GM21390 (cell line): Measurements from ENCODE around the gene SLC8A3.

Source experiments
- ATAC-seq: cut with Tn5 transposase; IDR thresholded peaks from one replicate; pipeline ENCODE4 v1.9.1; 2021; ENCODE audit not compliant: unreplicated experiment

Gene SLC8A3

DNA sequence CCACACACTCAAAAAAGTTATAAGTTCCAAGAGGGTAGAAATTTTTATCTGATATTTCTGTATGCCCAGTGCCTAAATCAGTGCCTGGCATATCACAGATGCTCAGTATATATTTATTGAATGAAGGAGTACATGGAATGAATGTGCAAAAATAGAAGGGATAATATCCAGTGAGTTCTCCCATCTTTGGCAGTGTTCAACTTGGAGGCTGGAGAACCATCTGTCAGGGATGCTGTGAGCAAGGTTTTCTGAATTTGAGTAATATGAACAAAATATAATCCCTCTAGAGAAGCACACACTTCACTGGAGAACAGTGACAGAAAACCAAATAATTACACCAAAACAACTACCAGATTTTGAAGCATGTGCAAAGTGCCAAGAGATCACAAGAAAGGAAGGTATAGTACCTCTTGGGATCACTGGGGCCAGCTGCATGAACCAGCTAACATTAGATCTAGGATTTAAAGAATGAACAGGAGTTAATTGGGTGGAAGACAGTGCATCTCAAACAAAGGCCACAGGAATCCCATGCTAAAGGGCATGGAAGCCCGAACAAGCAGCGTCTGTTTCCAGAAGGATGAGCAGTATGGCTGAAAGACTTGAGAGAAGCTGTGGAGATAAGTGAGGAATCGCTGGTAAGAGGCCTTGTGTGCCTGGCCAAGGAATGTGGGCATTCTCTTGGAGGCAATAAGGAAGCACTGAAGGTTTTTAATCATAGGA is 11.5 kb downstream of the SLC8A3 start:
- no peak for ATAC-seq

DNA sequence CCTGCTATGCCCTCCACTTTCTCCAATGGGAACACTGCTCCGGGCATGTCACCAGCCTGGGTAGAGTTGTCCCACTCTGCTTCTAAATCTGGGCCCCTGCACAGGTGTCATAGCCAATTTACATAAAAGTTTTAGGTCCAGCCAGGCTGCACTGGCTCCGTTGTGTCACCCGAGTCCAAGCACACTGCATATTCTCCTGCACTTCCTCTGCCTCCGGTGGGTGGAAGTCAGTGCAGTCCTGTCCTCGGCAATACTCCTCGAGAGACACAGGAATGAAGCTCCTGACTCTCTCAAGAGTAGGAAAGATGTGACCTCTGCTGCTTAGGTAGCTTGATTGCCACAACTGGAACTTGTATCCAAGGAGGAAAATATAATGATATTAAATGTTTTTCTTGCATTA is 15.2 kb downstream of the SLC8A3 start:
- no peak for ATAC-seq

DNA sequence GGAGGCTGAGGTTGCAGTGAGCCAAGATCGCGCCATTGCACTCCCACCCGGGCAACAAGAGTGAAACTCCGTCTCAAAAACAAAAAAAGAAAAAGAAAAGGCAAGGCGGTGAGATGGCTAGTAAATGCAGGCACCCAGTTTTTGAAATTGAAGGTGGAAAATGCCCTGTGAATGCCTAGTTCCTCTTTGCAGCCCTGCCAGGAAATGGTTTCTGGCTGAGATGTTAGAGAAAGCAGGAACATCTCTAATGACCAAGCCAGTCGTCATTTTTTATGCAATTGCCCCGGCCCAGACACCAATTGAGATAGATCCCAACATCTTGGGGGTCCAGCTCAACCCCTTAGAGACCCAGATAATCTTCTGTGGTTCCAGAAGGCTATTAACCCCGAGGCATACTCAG is 17.0 kb downstream of the SLC8A3 start:
- ATAC-seq = no peak

DNA sequence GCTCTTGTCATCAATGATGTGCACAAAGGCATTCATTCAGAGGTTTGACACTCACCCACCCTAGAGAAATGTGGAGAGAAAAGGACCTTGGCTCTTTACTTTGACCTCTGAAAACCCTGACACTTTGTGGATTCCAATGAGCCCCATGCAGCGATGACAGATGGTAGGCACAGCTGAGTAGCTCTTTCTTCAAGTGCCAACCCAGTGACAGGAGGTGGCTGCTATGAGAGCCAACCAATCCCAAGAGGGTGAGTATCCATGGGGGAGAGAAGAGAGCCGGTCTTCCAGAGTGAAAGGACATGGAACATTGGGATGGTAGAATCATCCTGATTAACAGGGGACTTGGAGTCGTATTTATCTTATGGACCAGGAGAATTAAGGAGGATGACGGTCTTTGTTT is 17.8 kb downstream of the SLC8A3 start:
- no peak for ATAC-seq

DNA sequence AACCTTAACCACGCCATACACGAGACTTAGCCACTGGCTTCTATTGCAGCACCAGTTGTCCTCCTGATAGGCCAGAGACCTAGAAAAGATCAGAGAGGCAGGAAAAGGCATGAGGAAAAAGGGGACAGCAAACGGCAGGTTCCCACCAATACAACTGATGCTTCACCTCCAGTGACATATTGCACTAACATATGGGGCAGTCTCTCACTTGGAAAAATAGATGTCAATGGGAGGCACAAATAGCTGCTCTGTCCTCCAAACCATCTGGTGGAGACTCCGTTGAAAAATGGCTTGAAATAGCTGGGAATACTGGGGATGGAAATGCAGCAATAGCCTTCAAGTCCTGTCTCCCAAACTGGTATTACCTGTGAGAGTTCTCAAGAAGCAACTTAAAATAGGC is 20.3 kb downstream of the SLC8A3 start:
- ATAC-seq = no peak

DNA sequence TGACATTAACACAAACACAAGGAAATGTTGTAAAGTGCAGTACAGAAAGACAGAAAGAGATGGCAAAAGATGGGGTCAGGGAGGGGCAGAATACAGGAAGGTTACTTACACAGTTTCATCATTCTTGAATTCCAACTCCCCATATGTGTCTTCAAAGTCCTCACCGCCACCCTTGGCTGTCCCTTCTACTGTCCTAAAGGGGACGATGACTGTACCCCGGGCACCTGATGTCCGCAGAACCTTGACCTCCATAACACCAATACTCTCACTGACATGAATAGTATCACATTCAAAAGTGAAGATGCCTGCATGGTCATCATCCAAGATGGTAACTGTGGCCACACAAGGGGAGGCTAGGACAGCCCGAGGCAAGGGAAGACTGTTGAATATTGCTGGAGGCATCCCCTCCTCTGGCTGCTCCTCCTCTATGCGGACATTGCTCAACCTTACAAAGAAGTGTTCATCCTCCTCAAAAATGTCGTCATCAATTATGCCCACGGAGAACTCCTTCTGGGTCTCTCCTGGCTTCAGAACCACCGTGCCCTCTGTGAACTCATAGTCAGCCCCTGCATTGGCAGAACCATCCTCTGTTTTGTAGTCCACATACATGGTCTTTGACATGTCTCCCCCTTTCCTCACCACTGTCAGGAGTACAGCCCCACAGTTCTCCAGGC is 22.1 kb downstream of the SLC8A3 start:
- no peak for ATAC-seq

DNA sequence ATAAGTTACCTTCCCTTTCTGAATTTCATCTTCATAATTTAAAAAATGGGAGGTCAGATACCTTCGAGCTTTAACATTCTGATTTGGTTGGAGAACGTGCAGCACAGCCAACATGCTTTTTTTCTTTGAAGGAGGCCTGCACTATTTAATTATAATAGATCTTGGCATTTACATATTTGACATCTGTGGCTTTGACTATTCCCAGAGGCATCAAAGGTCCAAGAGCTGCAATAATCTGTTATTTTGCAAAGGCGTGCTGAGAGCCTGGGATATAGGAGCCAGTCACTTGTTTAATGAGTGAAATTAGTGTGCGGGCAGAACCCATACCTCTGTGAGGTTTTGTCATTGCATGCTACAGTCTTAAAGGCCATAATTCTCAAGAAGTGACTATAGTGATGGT is 26.4 kb downstream of the SLC8A3 start:
- ATAC-seq = no peak

DNA sequence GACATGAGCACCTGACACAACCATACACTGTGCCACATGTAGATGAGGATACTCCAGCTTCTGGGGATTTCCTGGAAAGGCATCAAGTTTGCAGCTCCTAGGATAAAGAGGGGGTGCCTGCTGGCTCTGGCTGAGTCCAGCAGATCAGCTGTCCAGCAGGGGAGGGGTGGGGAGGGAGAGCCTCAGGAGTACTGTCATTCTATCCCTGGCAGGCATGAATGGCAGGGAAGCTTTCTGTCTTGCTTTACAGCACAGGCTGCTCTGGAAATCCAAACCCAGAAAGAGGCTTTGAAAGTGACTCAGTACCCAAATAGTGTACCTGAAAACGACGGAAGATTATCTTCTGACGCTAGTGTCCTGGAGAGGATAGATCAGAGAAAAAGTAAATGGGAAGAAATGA is 32.2 kb downstream of the SLC8A3 start:
- ATAC-seq = no peak

DNA sequence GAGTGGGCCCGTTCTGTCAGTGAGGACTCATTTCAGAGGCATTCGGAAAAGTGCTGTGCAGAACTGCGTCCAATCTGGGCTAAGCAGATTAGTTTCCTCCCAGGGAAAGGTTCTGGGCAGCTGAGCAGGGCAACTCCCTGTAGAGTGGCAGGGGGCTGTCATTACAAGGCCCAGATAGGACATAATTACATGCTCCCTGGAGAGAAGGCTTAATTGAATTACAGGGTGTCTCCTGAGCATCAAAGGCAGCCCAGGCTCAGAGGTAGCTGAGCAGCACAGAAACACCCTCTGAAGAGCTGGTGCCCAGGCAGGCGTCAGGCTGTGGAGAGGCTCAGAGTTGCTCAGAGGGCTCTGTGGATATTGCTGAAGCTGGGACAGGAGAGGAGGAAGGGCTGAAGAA is 36.0 kb downstream of the SLC8A3 start:
- no peak for ATAC-seq

DNA sequence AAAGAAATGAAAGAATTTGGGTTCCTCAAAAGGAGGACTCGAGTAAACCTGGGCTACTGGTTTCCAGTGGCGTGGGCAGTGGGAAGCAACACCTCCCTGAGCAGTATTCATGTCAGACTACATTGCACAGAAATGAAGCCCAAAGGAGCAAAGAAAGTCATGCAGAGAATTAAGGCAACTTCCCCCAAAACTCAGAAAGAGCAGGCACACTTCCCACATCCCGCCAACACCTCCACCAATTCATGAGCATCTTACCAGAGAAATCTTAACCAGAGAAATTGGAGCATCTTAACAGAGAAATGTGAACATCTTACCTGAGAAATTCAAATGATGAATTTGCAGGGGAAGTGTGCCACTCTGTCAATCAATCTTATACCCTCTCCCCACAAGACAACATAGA is 36.7 kb downstream of the SLC8A3 start:
- ATAC-seq = no peak

DNA sequence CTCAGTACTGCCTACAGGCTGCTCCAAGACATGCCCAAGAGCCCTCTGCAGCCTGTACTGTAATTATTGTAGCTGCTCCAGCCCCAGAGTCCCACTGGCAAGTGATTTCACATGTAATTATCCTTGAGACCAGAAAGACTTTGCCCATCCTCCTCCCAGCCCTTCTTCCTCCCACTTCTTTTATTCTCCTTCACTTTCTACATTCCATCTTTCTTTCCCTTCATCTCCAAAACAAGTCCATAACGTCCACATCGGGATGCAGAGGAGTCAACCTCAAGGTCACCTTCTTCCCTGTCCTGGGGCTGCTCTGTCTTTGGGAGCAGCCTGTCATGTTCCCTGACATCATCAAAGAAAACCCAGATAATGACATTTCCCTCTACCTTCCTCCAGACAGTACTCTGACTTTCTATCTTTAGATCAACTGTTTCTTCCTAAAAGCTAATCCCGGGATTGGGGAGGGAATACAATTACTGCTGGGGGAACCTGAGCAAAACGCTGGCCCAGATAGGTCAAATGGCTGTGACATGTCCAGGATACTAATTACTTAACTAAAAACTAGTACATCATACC is 39.1 kb downstream of the SLC8A3 start:
- no peak for ATAC-seq

DNA sequence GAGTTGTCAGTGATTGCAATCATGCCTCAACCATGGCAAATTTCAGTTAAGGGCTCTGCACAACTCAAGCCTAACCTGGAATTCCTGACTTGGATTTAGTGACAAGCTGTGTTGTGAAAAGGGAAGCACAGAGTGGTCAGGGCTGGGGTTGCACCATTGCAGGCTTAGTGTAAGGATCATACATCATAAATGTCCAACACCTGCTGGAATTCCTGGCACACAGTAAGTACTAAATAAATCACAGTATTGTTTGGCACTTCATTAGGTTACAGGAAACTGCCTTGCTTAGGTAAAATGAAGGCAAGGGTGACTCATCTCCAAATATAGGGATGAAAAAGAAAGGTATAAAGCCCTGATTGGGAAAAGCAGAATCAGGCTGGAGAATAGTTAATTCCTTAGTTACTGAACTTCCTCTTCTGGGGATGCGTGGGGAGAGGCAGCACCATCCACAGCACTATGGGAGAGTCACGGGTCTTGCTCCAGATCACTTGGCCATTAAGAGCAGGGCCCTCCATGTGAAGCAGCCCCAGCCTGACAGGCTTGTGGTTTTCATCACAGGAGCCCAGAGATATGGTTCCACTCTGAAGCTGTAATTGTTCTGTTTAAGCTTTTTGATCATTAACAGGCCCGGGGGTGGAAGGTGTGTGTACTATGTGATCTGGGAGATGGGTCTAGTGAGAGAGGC is 39.7 kb downstream of the SLC8A3 start:
- no peak for ATAC-seq

DNA sequence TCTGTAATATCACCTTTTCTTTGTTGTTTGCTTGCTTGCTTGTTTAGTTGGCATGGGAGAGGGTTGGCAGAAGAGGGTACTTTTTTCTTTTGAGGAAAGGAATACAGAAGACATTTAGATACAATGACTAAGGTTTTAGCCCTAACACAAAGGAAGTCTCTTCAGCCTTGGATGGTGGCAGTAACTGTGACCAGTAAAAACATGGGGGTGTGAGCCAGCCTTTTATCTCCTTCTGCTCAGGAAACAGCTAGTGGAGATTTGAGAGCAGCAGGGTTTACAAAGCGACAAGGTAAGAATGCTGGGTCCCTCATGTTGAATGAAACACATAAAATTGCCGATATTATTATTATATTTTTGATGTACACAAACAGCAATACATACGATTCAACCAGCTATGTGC is 40.4 kb downstream of the SLC8A3 start:
- ATAC-seq = no peak

DNA sequence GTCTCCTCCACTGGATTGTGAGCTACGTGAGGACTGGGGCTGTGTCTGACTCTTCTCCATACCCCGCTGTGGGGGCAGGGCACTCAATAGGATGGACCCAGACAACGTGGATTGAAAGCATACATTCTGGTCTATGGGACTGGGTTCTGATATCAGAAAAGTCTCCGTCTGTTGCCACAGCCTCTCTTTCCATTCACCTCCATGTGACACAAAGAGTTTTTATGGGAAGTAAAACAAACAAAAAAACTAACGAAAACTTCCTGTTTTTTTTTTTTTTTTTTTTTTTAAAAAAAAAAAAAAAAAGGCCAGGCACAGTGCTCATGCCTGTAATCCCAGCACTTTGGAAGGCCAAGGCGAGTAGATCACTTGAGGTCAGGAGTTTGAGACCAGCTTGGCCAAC is 44.7 kb downstream of the SLC8A3 start:
- ATAC-seq = no peak

DNA sequence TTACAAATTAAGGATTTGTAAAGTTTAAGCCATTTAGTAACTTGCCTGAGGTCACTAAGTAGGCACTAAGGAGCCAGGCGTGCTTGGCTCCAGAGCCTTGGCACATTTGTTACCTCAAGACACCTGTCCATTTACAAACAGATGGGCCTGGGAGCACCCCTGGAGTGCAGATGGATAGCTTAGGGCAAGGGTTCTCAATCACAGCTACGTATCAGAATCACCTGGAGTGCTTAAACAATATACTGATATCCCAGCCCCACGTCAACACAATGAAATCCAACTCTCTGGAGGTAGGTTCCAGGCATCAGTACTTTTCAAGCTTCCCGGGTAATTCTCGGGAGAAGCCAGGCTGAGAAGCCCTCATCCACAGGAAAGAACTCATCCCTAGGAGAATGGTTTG is 45.4 kb downstream of the SLC8A3 start:
- ATAC-seq = no peak

DNA sequence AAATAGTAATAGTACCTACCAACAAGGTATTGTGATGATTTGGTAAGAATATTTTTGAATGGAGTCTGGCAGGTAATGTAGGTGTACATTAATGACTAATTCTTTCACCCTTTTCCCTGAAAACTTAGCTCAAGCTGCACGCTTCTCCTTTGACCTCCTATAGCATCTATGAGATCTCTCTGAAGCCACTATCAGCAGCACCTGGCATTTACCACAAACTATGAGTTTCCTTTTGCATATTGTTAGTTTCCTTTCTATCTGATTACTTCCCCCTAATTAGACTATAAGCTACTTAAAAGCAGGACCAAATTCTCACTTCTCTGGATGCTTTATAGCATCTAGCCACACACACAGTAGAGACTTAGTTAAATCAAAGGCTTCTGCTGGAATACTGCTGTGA is 48.1 kb downstream of the SLC8A3 start:
- no peak for ATAC-seq

DNA sequence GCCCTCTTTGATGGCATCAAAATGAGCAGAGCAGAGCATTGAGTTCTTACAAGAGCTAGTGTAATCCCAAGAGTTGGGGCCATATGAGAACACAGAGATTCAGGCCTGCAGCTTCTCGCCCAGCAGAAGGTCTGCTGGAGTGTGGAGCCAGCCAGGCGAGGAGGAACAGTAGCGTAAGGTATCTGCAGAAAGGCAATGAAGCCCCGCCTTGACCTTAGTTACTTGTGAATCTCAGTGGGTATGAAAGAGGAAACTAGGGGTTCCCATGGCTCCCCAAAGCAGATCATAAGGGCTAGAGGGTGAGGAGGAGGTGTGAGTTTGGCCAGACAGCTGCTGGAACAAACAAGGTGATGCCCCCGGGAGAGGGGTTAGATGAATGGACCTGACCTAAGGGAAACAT is 49.4 kb downstream of the SLC8A3 start:
- ATAC-seq = no peak

DNA sequence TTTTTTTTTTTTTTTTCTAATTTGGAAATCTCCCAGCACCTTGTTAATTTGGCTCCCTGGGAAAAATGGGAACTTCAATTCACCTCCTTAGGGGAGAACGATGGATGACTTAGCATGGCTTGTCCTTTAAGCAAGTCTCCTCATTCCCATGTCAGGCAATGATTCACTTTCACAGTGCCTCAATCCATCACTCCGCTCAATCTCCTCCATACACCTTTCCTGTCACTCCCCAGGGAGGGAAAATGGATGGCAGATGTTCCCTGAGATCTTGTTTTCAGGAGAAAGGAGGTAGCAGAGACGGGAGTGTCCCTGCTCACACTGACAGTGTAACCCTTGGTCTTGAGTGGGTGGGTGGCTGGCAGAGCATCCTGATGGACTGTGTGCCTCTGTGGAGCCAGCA is 51.0 kb downstream of the SLC8A3 start:
- ATAC-seq = no peak

DNA sequence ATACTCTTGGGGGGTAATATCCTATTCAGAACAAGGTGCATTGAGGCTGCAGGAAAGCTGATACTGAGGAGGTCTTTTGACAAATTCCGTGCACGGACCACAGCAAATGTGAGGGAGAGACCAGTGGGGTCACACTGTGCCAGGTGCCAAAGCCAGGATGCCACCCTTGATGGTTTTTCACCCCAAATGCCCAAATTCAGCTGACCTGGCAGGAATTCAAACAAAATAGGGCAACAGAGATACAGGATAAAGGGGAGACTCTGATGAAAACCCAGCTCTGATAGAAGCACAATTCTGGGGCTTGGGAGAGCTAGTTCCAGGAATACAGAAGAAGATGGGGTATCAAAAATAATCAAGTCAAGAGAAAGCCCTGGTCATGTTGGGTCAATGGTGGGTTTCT is 55.3 kb downstream of the SLC8A3 start:
- no peak for ATAC-seq

DNA sequence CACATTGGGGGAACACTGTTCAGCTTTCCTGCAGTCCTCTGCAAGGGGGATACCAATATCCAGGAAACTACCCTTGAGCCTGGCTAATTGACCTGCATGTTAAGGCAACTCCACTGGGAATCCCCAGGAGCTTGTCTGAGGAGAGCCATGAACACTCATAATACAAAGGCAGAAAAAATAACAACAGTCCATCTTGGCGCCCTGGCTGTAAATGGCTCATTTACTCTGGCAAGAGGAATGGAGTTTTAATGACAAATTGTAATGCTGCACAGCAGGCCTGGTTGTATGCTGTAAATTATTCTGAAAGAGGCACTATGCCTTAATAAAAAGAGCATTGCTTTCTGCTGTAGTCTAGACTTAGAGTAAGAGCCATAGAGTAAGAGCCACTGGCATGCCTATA is 58.3 kb downstream of the SLC8A3 start:
- ATAC-seq = no peak

DNA sequence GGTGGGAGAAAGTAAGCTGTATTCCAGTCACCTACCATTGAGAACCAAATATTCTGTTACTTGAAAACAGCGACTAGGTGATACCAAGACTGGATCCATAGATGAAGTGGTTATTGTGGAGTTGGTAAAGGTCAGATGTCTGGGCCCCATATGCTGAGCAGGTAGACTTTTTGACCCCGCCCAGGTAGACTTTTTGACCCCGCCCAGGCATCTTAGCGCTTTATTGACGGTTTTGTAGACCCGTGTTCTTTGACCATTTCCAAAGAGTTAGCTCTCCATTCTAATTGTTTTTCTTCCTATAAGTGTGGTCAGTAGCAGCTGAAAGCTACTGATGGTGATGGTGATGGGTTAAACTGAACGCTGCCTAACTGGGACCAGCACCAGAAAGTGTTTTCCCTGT is 61.6 kb downstream of the SLC8A3 start:
- no peak for ATAC-seq

DNA sequence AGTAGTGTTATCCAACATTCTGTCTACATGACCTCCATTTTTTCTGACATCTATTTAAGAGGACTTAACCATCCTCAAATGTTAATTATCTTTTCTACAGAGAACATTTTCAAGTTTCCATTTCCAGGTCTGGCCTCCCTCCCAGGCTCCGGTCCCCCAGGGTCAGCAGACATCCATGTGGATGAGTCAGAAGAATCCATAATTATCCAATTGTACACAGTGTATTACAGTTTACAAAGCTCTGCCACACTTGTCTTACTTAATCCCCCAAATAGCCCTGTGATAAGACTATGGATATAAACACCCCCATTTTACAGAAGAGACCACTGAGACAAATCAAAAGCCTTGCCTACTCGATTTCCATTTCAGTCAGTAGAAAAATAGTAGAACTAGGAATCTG is 65.0 kb downstream of the SLC8A3 start:
- ATAC-seq = no peak
